Thymus (tissue), 11 donors: Measurements from ENCODE around the gene KRTAP4-7. TPM values are rescaled to one million over a fixed set of nuclear protein-coding genes. Genes with fewer than 3 reads are reported as not detected.

Experiments
- DNase-seq, 9 donors: peaks; one replicate each; pipeline ENCODE4 v3.0.0-alpha.2; 2013; ENCODE audit warnings: low spot score in 9 of 9, low read depth in 6 of 9, missing footprints in 1 of 9
- H3K27ac ChIP-seq, 2 donors: one replicate each; pipeline ENCODE4 v1.5.1; 2013; ENCODE audit warnings: control low read depth in 1 of 2, low read depth in 1 of 2, low read length in 1 of 2, mild to moderate bottlenecking in 1 of 2, moderate library complexity in 1 of 2
- H3K27me3 ChIP-seq, 2 donors: one replicate each; pipeline ENCODE4 v1.5.1; 2013; ENCODE audit warnings: low read length in 1 of 2; ENCODE audit not compliant: control insufficient read depth in 2 of 2, insufficient read depth in 1 of 2
- H3K36me3 ChIP-seq, 2 donors: one replicate each; pipeline ENCODE4 v1.5.1; 2013; ENCODE audit warnings: low read length in 1 of 2, mild to moderate bottlenecking in 1 of 2, moderate library complexity in 1 of 2; ENCODE audit not compliant: control insufficient read depth in 2 of 2, insufficient read depth in 2 of 2
- H3K4me1 ChIP-seq, 2 donors: one replicate each; pipeline ENCODE4 v1.5.1; 2013; ENCODE audit warnings: low read length in 2 of 2; ENCODE audit not compliant: control insufficient read depth in 2 of 2, insufficient read depth in 2 of 2
- H3K4me3 ChIP-seq, 2 donors: one replicate each; pipeline ENCODE4 v1.5.1; 2013; ENCODE audit warnings: low read length in 2 of 2, control low read depth in 1 of 2, mild to moderate bottlenecking in 1 of 2
- H3K9me3 ChIP-seq, 2 donors: one replicate each; pipeline ENCODE4 v1.5.1; 2013; ENCODE audit warnings: low read length in 1 of 2, mild to moderate bottlenecking in 1 of 2; ENCODE audit not compliant: control insufficient read depth in 2 of 2, insufficient read depth in 1 of 2
- WGBS: extraction: QIAGEN DNeasy Blood & Tissue Kit; methylation state at CpG from one replicate; pipeline ENCODE4 v1.1.7; 2013; 5-methylcytosine and 5-hydroxymethylcytosine counted together
- polyA plus RNA-seq: library from polyadenylated mRNA; stranded (reverse); fragments of 200-250 nt; gene quantifications from one replicate; pipeline ENCODE4 v1.2.3, GENCODE V29; 2013
- total RNA-seq: library from RNA; stranded (reverse); fragments of 120-200 nt; gene quantifications from one replicate; pipeline ENCODE4 v1.2.4, GENCODE V29; 2013
- donor health status: healthy.

The KRTAP4-7 gene
- total and polyA plus RNA-seq, 2 donors, result not detected

GRCh38 chr17:41133880-41134735, 50.2 kb downstream of the KRTAP4-7 start:
- no peak overlapping the region for H3K27ac ChIP-seq
- no peaks in the 10 kb centered on the region for H3K36me3 ChIP-seq
- no peaks in the 10 kb centered on the region for H3K4me1 ChIP-seq
- no peaks in the 10 kb centered on the region for H3K9me3 ChIP-seq
- DNase-seq, result no peak
- 41% methylated on average over 2 of the region's 2 CpGs for WGBS
- no peaks in the 10 kb centered on the region for H3K27me3 ChIP-seq
- H3K4me3 ChIP-seq, result no peak overlapping the region

Other genes with a start within 250 kb of the KRTAP4-7 start
Only the 30 nearest of the 38 such genes appear.
- 1.5 TPM for gene KRT23, start 146.5 kb upstream of the KRTAP4-7 start, total RNA-seq
- 30.7 TPM for gene KRT23, start 146.5 kb upstream of the KRTAP4-7 start, polyA plus RNA-seq
- gene KRT39, start 117.2 kb upstream of the KRTAP4-7 start, total RNA-seq, result not detected
- 0.23 TPM for gene KRT39, start 117.2 kb upstream of the KRTAP4-7 start, polyA plus RNA-seq
- gene KRT40, start 99.8 kb upstream of the KRTAP4-7 start, total RNA-seq, result 0.09 TPM
- gene KRT40, start 99.8 kb upstream of the KRTAP4-7 start, polyA plus RNA-seq, result 0.11 TPM
- gene KRTAP3-3, start 90.0 kb upstream of the KRTAP4-7 start, total RNA-seq, result not detected
- gene KRTAP3-3, start 90.0 kb upstream of the KRTAP4-7 start, polyA plus RNA-seq, result 0.87 TPM
- gene KRTAP3-2, start 84.2 kb upstream of the KRTAP4-7 start, total RNA-seq, result not detected
- gene KRTAP3-2, start 84.2 kb upstream of the KRTAP4-7 start, polyA plus RNA-seq, result 0.09 TPM
- gene KRTAP3-1, start 75.0 kb upstream of the KRTAP4-7 start, total RNA-seq, result not detected
- gene KRTAP3-1, start 75.0 kb upstream of the KRTAP4-7 start, polyA plus RNA-seq, result 0.09 TPM
- gene KRTAP1-5, start 56.9 kb upstream of the KRTAP4-7 start, total RNA-seq, result not detected
- gene KRTAP1-5, start 56.9 kb upstream of the KRTAP4-7 start, polyA plus RNA-seq, result 0.05 TPM
- gene KRTAP1-4, start 54.0 kb upstream of the KRTAP4-7 start, total RNA-seq, result not detected
- gene KRTAP1-4, start 54.0 kb upstream of the KRTAP4-7 start, polyA plus RNA-seq, result not detected
- not detected for gene KRTAP1-3, start 49.3 kb upstream of the KRTAP4-7 start, total RNA-seq
- not detected for gene KRTAP1-3, start 49.3 kb upstream of the KRTAP4-7 start, polyA plus RNA-seq
- not detected for gene KRTAP1-1, start 42.7 kb upstream of the KRTAP4-7 start, total RNA-seq
- gene KRTAP1-1, start 42.7 kb upstream of the KRTAP4-7 start, polyA plus RNA-seq, result 0.14 TPM
- gene KRTAP2-1, start 36.8 kb upstream of the KRTAP4-7 start, total RNA-seq, result not detected
- gene KRTAP2-1, start 36.8 kb upstream of the KRTAP4-7 start, polyA plus RNA-seq, result 0.05 TPM
- not detected for gene KRTAP2-2, start 28.9 kb upstream of the KRTAP4-7 start, total RNA-seq
- not detected for gene KRTAP2-2, start 28.9 kb upstream of the KRTAP4-7 start, polyA plus RNA-seq
- gene KRTAP2-3, start 24.0 kb upstream of the KRTAP4-7 start, total RNA-seq, result not detected
- 0.18 TPM for gene KRTAP2-3, start 24.0 kb upstream of the KRTAP4-7 start, polyA plus RNA-seq
- not detected for gene KRTAP2-4, start 18.3 kb upstream of the KRTAP4-7 start, total RNA-seq
- not detected for gene KRTAP2-4, start 18.3 kb upstream of the KRTAP4-7 start, polyA plus RNA-seq
- not detected for gene KRTAP4-8, start 14.0 kb downstream of the KRTAP4-7 start, total RNA-seq
- 0.02 TPM for gene KRTAP4-8, start 14.0 kb downstream of the KRTAP4-7 start, polyA plus RNA-seq
- not detected for gene KRTAP4-16, start 18.1 kb downstream of the KRTAP4-7 start, total RNA-seq
- not detected for gene KRTAP4-16, start 18.1 kb downstream of the KRTAP4-7 start, polyA plus RNA-seq
- not detected for gene KRTAP4-9, start 21.2 kb downstream of the KRTAP4-7 start, total RNA-seq
- gene KRTAP4-9, start 21.2 kb downstream of the KRTAP4-7 start, polyA plus RNA-seq, result not detected
- gene KRTAP4-11, start 34.2 kb downstream of the KRTAP4-7 start, total RNA-seq, result not detected
- not detected for gene KRTAP4-11, start 34.2 kb downstream of the KRTAP4-7 start, polyA plus RNA-seq
- gene KRTAP4-12, start 40.0 kb downstream of the KRTAP4-7 start, total RNA-seq, result not detected
- gene KRTAP4-12, start 40.0 kb downstream of the KRTAP4-7 start, polyA plus RNA-seq, result not detected
- not detected for gene KRTAP4-6, start 56.4 kb downstream of the KRTAP4-7 start, total RNA-seq
- not detected for gene KRTAP4-6, start 56.4 kb downstream of the KRTAP4-7 start, polyA plus RNA-seq
- not detected for gene KRTAP4-5, start 65.7 kb downstream of the KRTAP4-7 start, total RNA-seq
- not detected for gene KRTAP4-5, start 65.7 kb downstream of the KRTAP4-7 start, polyA plus RNA-seq
- gene KRTAP4-4, start 76.6 kb downstream of the KRTAP4-7 start, total RNA-seq, result not detected
- gene KRTAP4-4, start 76.6 kb downstream of the KRTAP4-7 start, polyA plus RNA-seq, result not detected
- not detected for gene KRTAP4-3, start 84.1 kb downstream of the KRTAP4-7 start, total RNA-seq
- gene KRTAP4-3, start 84.1 kb downstream of the KRTAP4-7 start, polyA plus RNA-seq, result not detected
- not detected for gene KRTAP4-2, start 94.1 kb downstream of the KRTAP4-7 start, total RNA-seq
- gene KRTAP4-2, start 94.1 kb downstream of the KRTAP4-7 start, polyA plus RNA-seq, result not detected
- gene KRTAP4-1, start 100.8 kb downstream of the KRTAP4-7 start, total RNA-seq, result not detected
- not detected for gene KRTAP4-1, start 100.8 kb downstream of the KRTAP4-7 start, polyA plus RNA-seq
- not detected for gene KRTAP9-1, start 105.7 kb downstream of the KRTAP4-7 start, total RNA-seq
- gene KRTAP9-1, start 105.7 kb downstream of the KRTAP4-7 start, polyA plus RNA-seq, result not detected
- not detected for gene KRTAP9-2, start 142.5 kb downstream of the KRTAP4-7 start, total RNA-seq
- gene KRTAP9-2, start 142.5 kb downstream of the KRTAP4-7 start, polyA plus RNA-seq, result not detected
- not detected for gene KRTAP9-3, start 148.3 kb downstream of the KRTAP4-7 start, total RNA-seq
- gene KRTAP9-3, start 148.3 kb downstream of the KRTAP4-7 start, polyA plus RNA-seq, result not detected
- not detected for gene KRTAP9-8, start 153.8 kb downstream of the KRTAP4-7 start, total RNA-seq
- gene KRTAP9-8, start 153.8 kb downstream of the KRTAP4-7 start, polyA plus RNA-seq, result 0.09 TPM
- not detected for gene KRTAP9-4, start 165.5 kb downstream of the KRTAP4-7 start, total RNA-seq
- 0.05 TPM for gene KRTAP9-4, start 165.5 kb downstream of the KRTAP4-7 start, polyA plus RNA-seq